SU-DHL-6 (cell line): Measurements from ENCODE around the gene BIK.

Experiments
- H2AFZ ChIP-seq: fragments of 200-600 bp; sonication (generic); 2 replicates; pipeline ENCODE4 v1.6.1; 2014; ENCODE audit warnings: low read depth, mild to moderate bottlenecking, moderate library complexity, mixed read lengths, antibody characterized with exemption, low read length; ENCODE audit not compliant: severe bottlenecking
- H3F3A ChIP-seq: fragments of 200-600 bp; shearing (Covaris generic); 2 replicates; pipeline ENCODE4 v1.6.0; 2016; ENCODE audit warnings: antibody characterized with exemption, mild to moderate bottlenecking; ENCODE audit not compliant: insufficient read depth
- H3K27ac ChIP-seq: fragments of 200-600 bp; sonication (generic); 2 replicates; pipeline ENCODE4 v1.5.1; 2016; ENCODE audit warnings: low read depth, mild to moderate bottlenecking, low read length, moderate library complexity, mixed read lengths
- H3K27me3 ChIP-seq: fragments of 200-600 bp; sonication (generic), shearing (Covaris generic); 2 replicates; pipeline ENCODE4 v1.6.0; 2014; ENCODE audit warnings: mild to moderate bottlenecking, low read length
- H3K36me3 ChIP-seq: fragments of 200-600 bp; sonication (generic); 2 replicates; pipeline ENCODE4 v1.6.1; 2014; ENCODE audit warnings: mild to moderate bottlenecking, low read length, mixed read lengths
- H3K4me2 ChIP-seq: fragments of 300-600, 200-600 bp; shearing (Covaris generic), sonication (generic); 2 replicates; pipeline ENCODE4 v1.6.0; 2014; ENCODE audit warnings: low read length, low read depth, mild to moderate bottlenecking; ENCODE audit not compliant: poor library complexity, severe bottlenecking
- H3K4me3 ChIP-seq: fragments of 200-600 bp; sonication (generic); 2 replicates; pipeline ENCODE4 v1.5.1; 2014; ENCODE audit warnings: antibody characterized with exemption, low read length, mild to moderate bottlenecking, mixed read lengths; ENCODE audit not compliant: insufficient read depth, poor library complexity, severe bottlenecking
- H3K79me2 ChIP-seq: fragments of 200-600 bp; sonication (generic); 2 replicates; pipeline ENCODE4 v1.6.1; 2014; ENCODE audit warnings: mild to moderate bottlenecking, low read length, moderate library complexity; ENCODE audit not compliant: insufficient read depth
- H3K9ac ChIP-seq: fragments of 200-600 bp; sonication (generic); 2 replicates; pipeline ENCODE4 v1.7.0; 2014; ENCODE audit warnings: mild to moderate bottlenecking, low read length
- H3K9me2 ChIP-seq: fragments of 200-600 bp; sonication (generic); replicated peaks from 2 replicates; pipeline ENCODE4 v1.6.1; 2014; ENCODE audit warnings: low read length; ENCODE audit not compliant: insufficient read depth
- H3K9me3 ChIP-seq: fragments of 200-600 bp; sonication (generic); 2 replicates; pipeline ENCODE4 v1.6.1; 2014; ENCODE audit warnings: low read length, mixed read lengths; ENCODE audit not compliant: insufficient read depth
- H4K20me1 ChIP-seq: fragments of 200-600 bp; sonication (generic); 2 replicates; pipeline ENCODE4 v1.6.1; 2014; ENCODE audit warnings: low read depth, mild to moderate bottlenecking, antibody characterized with exemption, low read length, moderate library complexity, mixed read lengths
- EZH2phosphoT487 ChIP-seq: fragments of 200-600 bp; sonication (generic), shearing (Covaris generic); conservative IDR thresholded peaks from 2 replicates; pipeline ENCODE4 v1.6.1; 2018; ENCODE audit warnings: mild to moderate bottlenecking, antibody characterized with exemption, low read length, moderate library complexity, mixed read lengths
- TF ChIP-seq, protein P1 (sequence below): fragments of 200-600 bp; sonication (generic); IDR thresholded peaks from one replicate; pipeline ENCODE4 v1.5.1; 2017; ENCODE audit warnings: antibody characterized with exemption, mild to moderate bottlenecking, low read length, moderate library complexity; ENCODE audit not compliant: insufficient read depth, poor library complexity, severe bottlenecking

The BIK gene

GRCh38 chr22:43168471-43169309, 58.1 kb downstream of the BIK start:
- Histone ChIP-seq H3K36me3 (no peaks in the 10 kb centered on the region), H3K27me3 (no peaks in the 10 kb centered on the region), H3K4me3 (no peak overlapping the region), H3K4me2 (no peak overlapping the region), H3K9me3 (no peaks in the 10 kb centered on the region), H3K27ac (no peak overlapping the region), H4K20me1 (no peaks in the 10 kb centered on the region), H3K79me2 (no peaks in the 10 kb centered on the region), H3K9ac (no peak overlapping the region), H2AFZ (no peak overlapping the region), H3F3A (no peaks in the 10 kb centered on the region), H3K9me2 (no peaks in the 10 kb centered on the region)
- TF ChIP-seq EZH2phosphoT487, result no peak

- Histone ChIP-seq H3F3A (no peaks in the 10 kb centered on the region), H3K9me2 (no peaks in the 10 kb centered on the region), H3K27me3 (no peaks in the 10 kb centered on the region), H4K20me1 (no peaks in the 10 kb centered on the region), H3K9me3 (no peaks in the 10 kb centered on the region), H2AFZ (no peak overlapping the region), H3K9ac (no peak overlapping the region), H3K4me3 (no peak overlapping the region), H3K36me3 (no peaks in the 10 kb centered on the region), H3K4me2 (no peak overlapping the region), H3K27ac (no peak overlapping the region), H3K79me2 (no peaks in the 10 kb centered on the region)
- no peak for TF ChIP-seq EZH2phosphoT487
- TF ChIP-seq, protein P1, sequence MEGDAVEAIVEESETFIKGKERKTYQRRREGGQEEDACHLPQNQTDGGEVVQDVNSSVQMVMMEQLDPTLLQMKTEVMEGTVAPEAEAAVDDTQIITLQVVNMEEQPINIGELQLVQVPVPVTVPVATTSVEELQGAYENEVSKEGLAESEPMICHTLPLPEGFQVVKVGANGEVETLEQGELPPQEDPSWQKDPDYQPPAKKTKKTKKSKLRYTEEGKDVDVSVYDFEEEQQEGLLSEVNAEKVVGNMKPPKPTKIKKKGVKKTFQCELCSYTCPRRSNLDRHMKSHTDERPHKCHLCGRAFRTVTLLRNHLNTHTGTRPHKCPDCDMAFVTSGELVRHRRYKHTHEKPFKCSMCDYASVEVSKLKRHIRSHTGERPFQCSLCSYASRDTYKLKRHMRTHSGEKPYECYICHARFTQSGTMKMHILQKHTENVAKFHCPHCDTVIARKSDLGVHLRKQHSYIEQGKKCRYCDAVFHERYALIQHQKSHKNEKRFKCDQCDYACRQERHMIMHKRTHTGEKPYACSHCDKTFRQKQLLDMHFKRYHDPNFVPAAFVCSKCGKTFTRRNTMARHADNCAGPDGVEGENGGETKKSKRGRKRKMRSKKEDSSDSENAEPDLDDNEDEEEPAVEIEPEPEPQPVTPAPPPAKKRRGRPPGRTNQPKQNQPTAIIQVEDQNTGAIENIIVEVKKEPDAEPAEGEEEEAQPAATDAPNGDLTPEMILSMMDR, result no peak
These were observed 59.0 kb downstream of the BIK start for GRCh38 chr22:43169310-43170130.

- H4K20me1 ChIP-seq, result no peaks in the 10 kb centered on the region
- no peaks in the 10 kb centered on the region for H3F3A ChIP-seq
- H3K9me2 ChIP-seq, result no peaks in the 10 kb centered on the region
- no peak overlapping the region for H3K9ac ChIP-seq
- TF ChIP-seq EZH2phosphoT487, result no peak
- TF ChIP-seq, protein P1, result no peak
- no peak overlapping the region for H3K4me3 ChIP-seq
- no peaks in the 10 kb centered on the region for H3K27me3 ChIP-seq
- no peaks in the 10 kb centered on the region for H3K9me3 ChIP-seq
- no peaks in the 10 kb centered on the region for H3K36me3 ChIP-seq
- no peak overlapping the region for H2AFZ ChIP-seq
- H3K27ac ChIP-seq, result no peak overlapping the region
- no peak overlapping the region for H3K4me2 ChIP-seq
- H3K79me2 ChIP-seq, result no peaks in the 10 kb centered on the region
These were observed 59.6 kb downstream of the BIK start for GRCh38 chr22:43170131-43170480.

DNA sequence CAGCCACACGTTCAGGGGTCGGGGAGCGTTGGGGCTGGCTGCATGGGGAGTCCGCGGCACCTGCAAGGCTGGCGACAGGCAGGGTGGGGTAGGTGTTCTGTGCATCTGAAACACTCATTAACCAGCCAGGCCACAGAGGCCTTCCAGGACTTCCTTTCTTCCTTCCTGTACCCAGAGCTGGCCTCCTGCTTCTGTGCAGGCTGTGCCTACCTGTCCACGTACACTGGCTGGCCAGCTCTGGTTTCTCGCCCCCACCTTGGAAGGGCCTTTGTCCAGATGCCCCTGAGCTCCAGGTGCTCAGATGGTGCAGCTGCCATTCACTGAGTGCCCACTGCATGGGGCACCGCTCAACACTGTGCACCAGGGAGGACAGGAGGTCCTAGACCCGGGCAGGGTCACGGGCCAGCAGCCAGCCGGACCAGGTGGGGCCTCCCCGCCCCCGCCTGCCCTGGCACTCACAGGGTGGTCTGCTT, 60.5 kb downstream of the BIK start:
- Histone ChIP-seq H4K20me1 (no peaks in the 10 kb centered on the region), H3K9ac (no peak overlapping the region), H3K9me3 (no peaks in the 10 kb centered on the region), H3K79me2 (no peaks in the 10 kb centered on the region), H3K4me3 (no peak overlapping the region), H3K27me3 (no peaks in the 10 kb centered on the region), H3K9me2 (no peaks in the 10 kb centered on the region), H3F3A (no peaks in the 10 kb centered on the region), H3K36me3 (no peaks in the 10 kb centered on the region), H3K27ac (no peak overlapping the region), H2AFZ (no peak overlapping the region), H3K4me2 (no peak overlapping the region)
- TF ChIP-seq EZH2phosphoT487, result no peak
- TF ChIP-seq, protein P1, result no peak
